ENCODE results near the gene ZCCHC13.
"Not testable (repeated sequence)": the region's sequence is repeated elsewhere in the genome, so short reads cannot be mapped to it uniquely, and the experiment has no call there.

Gene ZCCHC13

DNA sequence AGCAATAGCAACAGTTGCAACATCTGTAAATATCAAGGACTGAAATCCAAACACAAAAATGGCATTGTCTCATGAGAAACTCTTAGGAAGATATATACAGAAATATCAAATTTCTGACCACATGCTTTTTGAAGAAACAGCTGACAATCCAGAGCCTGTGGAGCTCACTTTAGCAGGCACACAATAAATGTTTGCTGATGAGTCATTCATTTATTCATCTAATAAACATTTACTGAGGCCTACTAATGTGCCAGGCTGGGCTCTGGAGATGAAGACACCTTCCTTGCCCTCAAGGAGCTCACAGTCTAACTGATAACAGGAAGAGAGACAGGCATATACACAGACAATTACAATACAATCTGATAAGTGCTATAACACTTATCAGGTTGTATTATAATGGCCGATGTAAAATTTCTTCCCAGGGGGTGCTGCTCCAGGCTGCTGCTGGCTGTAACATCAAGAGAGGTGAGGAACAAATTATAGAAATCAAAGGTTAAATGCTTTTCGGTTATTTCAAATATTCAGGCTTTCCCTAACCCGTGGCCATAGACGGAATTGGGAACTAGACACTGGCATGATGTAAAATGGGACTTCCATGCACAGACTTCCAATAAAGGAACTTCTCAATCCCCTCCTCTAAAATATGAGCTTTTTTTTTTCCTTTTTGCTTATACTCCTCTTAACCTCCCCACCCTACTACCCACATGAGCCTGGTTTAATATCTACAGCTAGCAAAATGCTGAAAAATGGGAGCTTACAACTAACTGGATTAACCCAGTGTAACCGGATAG lies 16.8 kb upstream of the ZCCHC13 start:
- H3K27me3 ChIP-seq (ENCODE audit: control insufficient read depth in 1 of 2, insufficient read depth in 2 of 2, low read length in 2 of 2), result peaks cover 0 to 3% of the 10 kb centered on the region in 2 donors
- H3K27ac ChIP-seq (ENCODE audit: low read depth, low read length), result no peak overlapping the region
- H3K4me3 ChIP-seq (ENCODE audit: low read depth in 1 of 2, low read length in 2 of 2), result no peak overlapping the region
- no peaks in the 10 kb centered on the region for H3K36me3 ChIP-seq (ENCODE audit: insufficient read depth, low read length)
- no peak overlapping the region for H3K9ac ChIP-seq (ENCODE audit: low read length)
- H3K9me3 ChIP-seq (ENCODE audit: low read length), result no peaks in the 10 kb centered on the region
- peaks cover 20% of the 10 kb centered on the region for H3K4me1 ChIP-seq (ENCODE audit: insufficient read depth, low read length)

DNA sequence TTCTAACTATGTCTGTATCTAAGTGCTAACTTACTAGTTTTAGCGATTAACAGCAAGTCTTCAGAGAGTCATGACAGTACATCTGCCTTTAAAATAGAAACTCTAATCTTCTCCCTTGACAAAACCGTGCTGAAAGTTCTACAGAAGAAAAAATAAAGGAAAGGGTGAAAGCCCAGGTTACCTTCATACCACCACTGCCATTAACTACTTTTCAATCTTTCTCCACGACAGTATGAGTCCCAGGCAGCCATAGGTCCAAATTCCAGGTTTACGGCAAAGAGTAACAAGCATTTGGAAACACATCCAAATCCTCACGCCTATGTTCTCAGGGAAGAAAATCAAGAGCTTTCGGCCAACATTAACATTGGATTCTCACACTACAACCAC lies 12.4 kb upstream of the ZCCHC13 start:
- Histone ChIP-seq H3K9ac (ENCODE audit: low read length) (peak overlapping the region; percentile 82), H3K27me3 (ENCODE audit: control insufficient read depth in 1 of 2, insufficient read depth in 2 of 2, low read length in 2 of 2) (peaks cover 0 to 3% of the 10 kb centered on the region in 2 donors), H3K4me1 (ENCODE audit: insufficient read depth, low read length) (no peaks in the 10 kb centered on the region), H3K27ac (ENCODE audit: low read depth, low read length) (peak overlapping the region; percentile 85), H3K9me3 (ENCODE audit: low read length) (no peaks in the 10 kb centered on the region), H3K36me3 (ENCODE audit: insufficient read depth, low read length) (no peaks in the 10 kb centered on the region), H3K4me3 (ENCODE audit: low read depth in 1 of 2, low read length in 2 of 2) (peak overlapping the region; percentile 74 to 90)

DNA sequence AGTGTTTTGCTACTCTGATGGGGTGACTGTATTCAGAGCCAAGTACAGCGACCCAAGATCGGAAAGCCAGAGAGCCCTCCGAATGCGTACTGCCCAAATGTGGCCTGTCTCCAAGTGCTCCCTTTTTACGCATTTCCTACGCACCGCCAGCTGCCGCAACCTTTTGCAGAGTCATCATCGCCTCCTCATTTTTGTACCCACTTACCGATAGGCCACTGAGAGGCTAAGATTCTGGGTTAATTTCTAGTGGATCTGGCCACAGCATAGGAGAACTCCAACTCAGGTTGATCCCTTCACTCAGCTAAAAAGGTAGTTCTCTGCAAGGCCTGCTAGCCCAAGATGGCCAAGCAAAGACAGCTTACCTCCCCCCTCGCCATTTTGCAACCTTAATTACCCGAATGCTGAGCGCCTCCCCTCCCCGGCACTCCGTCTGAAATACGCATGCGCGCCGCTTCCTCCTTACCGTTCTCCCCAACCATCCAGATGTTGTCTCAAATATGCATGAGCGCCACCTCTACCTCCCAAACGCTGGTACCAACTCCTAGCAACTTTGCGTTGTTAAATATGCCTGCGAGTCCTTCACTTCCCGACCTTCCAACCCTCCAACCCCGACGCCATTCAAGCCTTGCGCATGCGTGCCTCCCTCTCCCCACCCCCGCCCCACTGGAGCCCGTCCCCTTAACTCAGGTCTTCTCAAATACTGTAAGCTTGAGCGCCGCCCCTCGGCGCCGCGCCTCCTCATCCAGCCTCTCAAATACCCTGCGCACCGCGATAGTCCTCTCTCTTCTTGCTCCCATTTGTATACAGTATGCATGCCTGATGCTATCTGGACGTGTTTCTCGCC lies 11.8 kb upstream of the ZCCHC13 start:
- Histone ChIP-seq H3K27ac (ENCODE audit: low read depth, low read length) (peak overlapping the region; percentile 85), H3K4me1 (ENCODE audit: insufficient read depth, low read length) (no peaks in the 10 kb centered on the region), H3K27me3 (ENCODE audit: control insufficient read depth in 1 of 2, insufficient read depth in 2 of 2, low read length in 2 of 2) (peaks cover 0 to 3% of the 10 kb centered on the region in 2 donors), H3K36me3 (ENCODE audit: insufficient read depth, low read length) (no peaks in the 10 kb centered on the region), H3K9ac (ENCODE audit: low read length) (peak overlapping the region; percentile 82), H3K4me3 (ENCODE audit: low read depth in 1 of 2, low read length in 2 of 2) (peak overlapping the region; percentile 74 to 90), H3K9me3 (ENCODE audit: low read length) (no peaks in the 10 kb centered on the region)

DNA sequence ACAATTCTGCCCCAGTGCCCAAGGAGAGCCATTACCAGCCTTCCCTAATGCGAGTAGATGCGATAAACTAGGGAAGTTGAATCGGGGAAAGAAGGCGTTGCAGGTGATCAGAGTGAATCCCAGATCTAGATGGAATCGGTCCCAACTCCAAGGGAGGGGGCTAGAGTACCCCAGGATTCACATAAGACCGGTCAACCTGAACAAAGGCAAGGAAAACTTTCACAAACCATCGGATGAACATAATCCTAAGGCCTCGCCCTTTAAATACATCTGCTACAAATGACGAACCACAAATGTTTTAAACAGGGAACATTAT lies 11.2 kb upstream of the ZCCHC13 start:
- H3K27me3 ChIP-seq (ENCODE audit: control insufficient read depth in 1 of 2, insufficient read depth in 2 of 2, low read length in 2 of 2), result peaks cover 0 to 3% of the 10 kb centered on the region in 2 donors

DNA sequence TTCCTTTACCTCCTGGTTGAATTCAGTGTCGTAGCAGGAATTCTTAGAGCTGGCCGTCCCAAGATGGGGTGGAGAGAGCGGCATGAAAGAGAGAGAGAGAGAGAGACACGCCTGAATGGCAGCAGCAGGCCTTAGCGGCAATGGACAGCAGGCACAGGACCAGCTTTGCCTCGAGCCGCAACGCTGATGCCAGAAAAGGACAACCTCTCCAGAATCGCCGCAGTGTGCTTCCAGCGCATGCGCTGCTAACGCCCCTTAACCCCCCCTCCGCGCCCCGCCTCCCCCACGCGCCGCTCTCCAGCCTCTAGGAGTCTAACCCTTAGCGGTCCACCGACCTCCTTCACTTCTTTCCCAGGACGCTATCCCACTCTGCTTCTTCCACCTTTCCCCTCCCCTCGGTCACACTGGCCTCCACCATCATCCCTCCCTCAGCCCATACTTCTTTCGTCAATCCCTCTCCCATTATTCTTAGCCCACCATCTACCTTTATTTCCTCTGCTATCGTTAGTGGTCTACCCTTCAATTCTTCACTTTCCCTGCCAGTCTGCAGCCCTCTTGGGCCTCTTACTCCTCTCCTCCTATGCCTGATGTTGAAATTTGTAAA lies 10.5 kb upstream of the ZCCHC13 start:
- Histone ChIP-seq H3K9ac (ENCODE audit: low read length) (peak overlapping the region; percentile 82), H3K4me3 (ENCODE audit: low read depth in 1 of 2, low read length in 2 of 2) (peak overlapping the region; percentile 74 to 90), H3K27me3 (ENCODE audit: control insufficient read depth in 1 of 2, insufficient read depth in 2 of 2, low read length in 2 of 2) (peaks cover 0 to 3% of the 10 kb centered on the region in 2 donors), H3K9me3 (ENCODE audit: low read length) (no peaks in the 10 kb centered on the region), H3K27ac (ENCODE audit: low read depth, low read length) (peak overlapping the region; percentile 85), H3K4me1 (ENCODE audit: insufficient read depth, low read length) (no peaks in the 10 kb centered on the region), H3K36me3 (ENCODE audit: insufficient read depth, low read length) (no peaks in the 10 kb centered on the region)

More for the DNA sequence above, 11.2 kb upstream of the ZCCHC13 start:
- no peaks in the 10 kb centered on the region for H3K36me3 ChIP-seq (ENCODE audit: insufficient read depth, low read length)
- peak overlapping the region; percentile 82 for H3K9ac ChIP-seq (ENCODE audit: low read length)
- peak overlapping the region; percentile 74 to 90 for H3K4me3 ChIP-seq (ENCODE audit: low read depth in 1 of 2, low read length in 2 of 2)
- no peaks in the 10 kb centered on the region for H3K9me3 ChIP-seq (ENCODE audit: low read length)
- H3K4me1 ChIP-seq (ENCODE audit: insufficient read depth, low read length), result no peaks in the 10 kb centered on the region
- H3K27ac ChIP-seq (ENCODE audit: low read depth, low read length), result peak overlapping the region; percentile 85

DNA sequence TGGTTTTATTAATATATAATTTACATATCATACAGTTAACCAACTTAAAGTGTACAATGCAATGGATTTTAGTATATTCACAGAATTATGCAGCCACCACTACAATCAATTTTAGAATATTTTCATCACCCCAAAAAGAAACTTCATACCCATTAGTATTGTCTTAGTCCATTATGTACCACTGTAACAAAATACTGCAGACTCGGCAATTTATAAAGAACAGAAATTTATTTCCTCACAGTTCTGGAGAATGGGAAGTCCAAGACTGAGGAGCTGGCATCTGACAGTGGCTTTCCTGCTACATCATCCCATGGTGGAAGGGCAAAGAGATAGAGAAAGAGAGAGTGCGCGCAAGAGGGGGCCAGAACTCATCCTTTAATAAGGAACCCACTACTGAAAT lies 8.9 kb upstream of the ZCCHC13 start:
- H3K4me1 ChIP-seq (ENCODE audit: insufficient read depth, low read length), result no peaks in the 10 kb centered on the region
- no peak overlapping the region for H3K9ac ChIP-seq (ENCODE audit: low read length)
- H3K36me3 ChIP-seq (ENCODE audit: insufficient read depth, low read length), result no peaks in the 10 kb centered on the region
- H3K9me3 ChIP-seq (ENCODE audit: low read length), result no peaks in the 10 kb centered on the region
- H3K27me3 ChIP-seq (ENCODE audit: control insufficient read depth in 1 of 2, insufficient read depth in 2 of 2, low read length in 2 of 2), result peaks cover 0 to 3% of the 10 kb centered on the region in 2 donors
- H3K27ac ChIP-seq (ENCODE audit: low read depth, low read length), result no peak overlapping the region
- H3K4me3 ChIP-seq (ENCODE audit: low read depth in 1 of 2, low read length in 2 of 2), result no peak overlapping the region

DNA sequence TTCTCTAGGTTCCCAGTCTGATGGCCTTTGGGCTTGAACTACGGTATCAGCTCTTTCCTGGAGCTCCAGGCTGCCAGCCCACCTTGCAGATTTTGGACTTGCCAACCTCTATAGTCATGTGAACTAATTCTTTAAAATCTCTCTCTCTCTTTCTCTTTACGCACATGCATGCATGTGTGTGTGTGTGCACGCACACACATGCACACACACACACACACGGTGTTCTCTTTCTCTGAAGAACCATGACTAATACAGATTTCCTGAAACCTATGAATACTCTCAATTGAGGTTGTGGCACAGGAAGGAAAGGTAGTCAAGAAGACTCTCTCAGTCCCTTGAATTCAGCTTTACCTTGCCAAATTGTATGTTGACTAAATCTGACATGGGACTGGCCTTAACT lies 6.2 kb upstream of the ZCCHC13 start:
- no peak overlapping the region for H3K4me3 ChIP-seq (ENCODE audit: low read depth in 1 of 2, low read length in 2 of 2)

DNA sequence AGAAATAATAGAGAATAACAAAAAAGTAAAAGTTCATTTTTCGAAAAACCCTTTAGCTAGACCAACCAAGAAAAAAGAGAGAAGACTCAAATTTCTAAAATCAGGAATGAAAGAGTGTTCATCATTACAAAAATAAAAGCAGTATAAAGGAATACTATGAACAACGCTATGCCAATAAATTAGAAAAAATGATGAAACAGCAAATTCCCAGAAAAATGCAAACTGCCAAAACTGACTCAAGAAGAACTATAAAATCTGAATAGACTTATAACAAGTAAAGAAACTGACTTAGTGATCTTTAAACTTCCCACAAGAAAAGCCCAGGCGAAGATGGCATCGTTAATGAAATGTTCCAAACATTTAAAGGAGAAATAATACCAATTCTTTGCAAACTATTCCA lies 3.1 kb upstream of the ZCCHC13 start:
- no peaks in the 10 kb centered on the region for H3K36me3 ChIP-seq (ENCODE audit: insufficient read depth, low read length)
- no peak overlapping the region for H3K4me3 ChIP-seq (ENCODE audit: low read depth in 1 of 2, low read length in 2 of 2)
- H3K27ac ChIP-seq (ENCODE audit: low read depth, low read length), result no peak overlapping the region
- no peak overlapping the region for H3K9ac ChIP-seq (ENCODE audit: low read length)
- H3K9me3 ChIP-seq (ENCODE audit: low read length), result no peaks in the 10 kb centered on the region
- no peaks in the 10 kb centered on the region for H3K27me3 ChIP-seq (ENCODE audit: control insufficient read depth in 1 of 2, insufficient read depth in 2 of 2, low read length in 2 of 2)
- no peaks in the 10 kb centered on the region for H3K4me1 ChIP-seq (ENCODE audit: insufficient read depth, low read length)

More for the DNA sequence above, 6.2 kb upstream of the ZCCHC13 start:
- Histone ChIP-seq H3K36me3 (ENCODE audit: insufficient read depth, low read length) (no peaks in the 10 kb centered on the region), H3K9me3 (ENCODE audit: low read length) (no peaks in the 10 kb centered on the region), H3K27me3 (ENCODE audit: control insufficient read depth in 1 of 2, insufficient read depth in 2 of 2, low read length in 2 of 2) (no peaks in the 10 kb centered on the region), H3K27ac (ENCODE audit: low read depth, low read length) (no peak overlapping the region), H3K9ac (ENCODE audit: low read length) (no peak overlapping the region), H3K4me1 (ENCODE audit: insufficient read depth, low read length) (no peaks in the 10 kb centered on the region)

DNA sequence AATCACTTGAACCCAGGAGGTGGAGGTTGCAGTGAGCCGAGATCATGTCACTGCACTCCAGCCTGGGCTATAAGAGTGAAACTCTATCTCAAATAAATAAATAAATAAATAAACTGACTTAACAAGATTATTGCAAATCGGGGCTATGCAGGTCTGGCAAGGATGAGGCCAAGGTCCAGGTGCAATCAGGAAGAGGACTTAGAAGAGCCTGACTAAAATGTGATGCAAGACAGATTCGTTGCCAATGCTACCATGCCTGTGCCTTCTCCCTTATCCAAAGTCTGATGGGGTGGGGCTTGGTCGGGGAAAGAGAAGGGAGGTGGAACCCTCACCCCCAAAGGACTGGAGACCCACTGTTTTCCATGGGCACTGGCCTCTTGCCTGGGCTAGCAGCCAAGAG lies 14.7 kb downstream of the ZCCHC13 start:
- Histone ChIP-seq H3K27ac (ENCODE audit: low read depth, low read length) (no peak overlapping the region), H3K36me3 (ENCODE audit: insufficient read depth, low read length) (no peaks in the 10 kb centered on the region), H3K4me3 (ENCODE audit: low read depth in 1 of 2, low read length in 2 of 2) (no peak overlapping the region), H3K9ac (ENCODE audit: low read length) (no peak overlapping the region), H3K9me3 (ENCODE audit: low read length) (no peaks in the 10 kb centered on the region), H3K4me1 (ENCODE audit: insufficient read depth, low read length) (no peaks in the 10 kb centered on the region), H3K27me3 (ENCODE audit: control insufficient read depth in 1 of 2, insufficient read depth in 2 of 2, low read length in 2 of 2) (no peaks in the 10 kb centered on the region)

DNA sequence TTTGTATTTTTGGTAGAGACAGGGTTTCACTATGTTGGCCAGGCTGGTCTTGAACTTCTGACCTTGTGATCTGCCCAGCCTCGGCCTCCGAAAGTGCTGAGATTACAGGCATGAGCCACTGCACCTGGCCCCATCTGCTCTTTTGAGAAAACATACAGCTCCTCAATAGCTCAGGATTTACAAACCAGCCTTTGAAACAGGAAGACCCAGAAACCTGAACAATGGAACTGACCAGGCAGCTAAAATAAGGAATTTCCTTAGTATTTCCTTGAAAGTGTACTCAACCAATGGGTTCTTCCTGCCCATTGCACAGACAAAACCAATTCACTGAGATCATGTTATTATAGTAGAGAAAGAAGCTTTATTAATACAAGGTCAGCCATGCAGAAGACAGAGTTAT lies 15.3 kb downstream of the ZCCHC13 start:
- H3K4me3 ChIP-seq (ENCODE audit: low read depth in 1 of 2, low read length in 2 of 2); H3K36me3 ChIP-seq (ENCODE audit: insufficient read depth, low read length); H3K27ac ChIP-seq (ENCODE audit: low read depth, low read length); H3K9me3 ChIP-seq (ENCODE audit: low read length); H3K27me3 ChIP-seq (ENCODE audit: control insufficient read depth in 1 of 2, insufficient read depth in 2 of 2, low read length in 2 of 2); H3K9ac ChIP-seq (ENCODE audit: low read length); H3K4me1 ChIP-seq (ENCODE audit: insufficient read depth, low read length): not testable (repeated sequence)

DNA sequence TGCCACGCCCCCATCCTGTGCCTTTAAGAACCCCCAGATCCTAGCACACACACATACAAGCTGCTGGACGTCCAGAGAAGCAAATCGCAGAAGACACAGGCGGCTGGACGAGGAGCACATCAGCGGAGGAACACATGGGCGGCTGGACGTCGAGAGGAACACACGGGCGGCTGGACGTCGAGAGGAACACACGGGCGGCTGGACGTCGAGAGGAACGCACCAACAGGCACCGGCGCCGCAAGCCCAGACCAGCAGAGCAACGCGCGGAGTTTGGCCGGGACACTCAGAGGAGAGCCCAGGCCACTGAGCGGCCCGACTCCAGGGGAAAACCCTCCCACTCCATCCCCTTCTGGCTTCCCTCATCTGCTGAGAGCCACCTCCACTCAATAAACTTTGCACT lies 17.2 kb downstream of the ZCCHC13 start:
- H3K27ac ChIP-seq (ENCODE audit: low read depth, low read length), result no peak overlapping the region
- no peaks in the 10 kb centered on the region for H3K27me3 ChIP-seq (ENCODE audit: control insufficient read depth in 1 of 2, insufficient read depth in 2 of 2, low read length in 2 of 2)
- no peaks in the 10 kb centered on the region for H3K36me3 ChIP-seq (ENCODE audit: insufficient read depth, low read length)

More for the DNA sequence above, 17.2 kb downstream of the ZCCHC13 start:
- H3K9me3 ChIP-seq (ENCODE audit: low read length), result no peaks in the 10 kb centered on the region
- no peak overlapping the region for H3K9ac ChIP-seq (ENCODE audit: low read length)
- H3K4me1 ChIP-seq (ENCODE audit: insufficient read depth, low read length), result no peaks in the 10 kb centered on the region
- no peak overlapping the region for H3K4me3 ChIP-seq (ENCODE audit: low read depth in 1 of 2, low read length in 2 of 2)
